Measurements from ENCODE around the gene MUC22. TPM values are rescaled to one million over a fixed set of nuclear protein-coding genes. Genes with fewer than 3 reads are reported as not detected.

Gene MUC22
- total RNA-seq, 1 experiment from 2014 or later, result not detected

- Mint-ChIP-seq H3K36me3 (no peaks in the 10 kb centered on the region), H3K9me3 (peaks cover 3% of the 10 kb centered on the region; the same call in 1 of the 2 replicates), H3K4me3 (no peak overlapping the region), H3K4me1 (peaks cover 33% of the 10 kb centered on the region), H3K27me3 (ENCODE audit: low read depth) (no peaks in the 10 kb centered on the region; the same call in none of the 2 replicates), H3K27ac (no peak overlapping the region)
- ChIA-PET CTCF (no interaction called here), POLR2A (no interaction called here)
- TF ChIP-seq ZNF138 (CRISPR knock-in tag; conservative IDR thresholded peaks at IDR 0.05) (no peak), ZNF396 (CRISPR knock-in tag; IDR thresholded peaks at IDR 0.05; ENCODE audit: borderline replicate concordance) (no peak), ZMAT4 (CRISPR knock-in tag; IDR thresholded peaks at IDR 0.05) (no peak), E2F1 (CRISPR knock-in tag; IDR thresholded peaks at IDR 0.05) (no peak), ATF1 (CRISPR knock-in tag; IDR thresholded peaks at IDR 0.05) (no peak), GABPB1 (CRISPR knock-in tag; IDR thresholded peaks at IDR 0.05) (no peak), MYBL2 (CRISPR knock-in tag; IDR thresholded peaks at IDR 0.05) (no peak), FOXP4 (CRISPR knock-in tag; IDR thresholded peaks at IDR 0.05) (no peak), ZNF512 (CRISPR knock-in tag; IDR thresholded peaks at IDR 0.05; ENCODE audit: borderline replicate concordance) (no peak), GRHL2 (CRISPR knock-in tag; IDR thresholded peaks at IDR 0.05; ENCODE audit: insufficient replicate concordance, severe bottlenecking) (no peak), ZNF232 (CRISPR knock-in tag; IDR thresholded peaks at IDR 0.05) (no peak), TEAD1 (CRISPR knock-in tag; IDR thresholded peaks at IDR 0.05) (no peak), ETV6 (CRISPR knock-in tag; IDR thresholded peaks at IDR 0.05) (no peak), FOXP1 (CRISPR knock-in tag; IDR thresholded peaks at IDR 0.05; ENCODE audit: borderline replicate concordance) (no peak), MAX (CRISPR knock-in tag; IDR thresholded peaks at IDR 0.05) (no peak), E2F4 (CRISPR knock-in tag; IDR thresholded peaks at IDR 0.05; ENCODE audit: borderline replicate concordance, low read depth) (no peak), NFYB (CRISPR knock-in tag; conservative IDR thresholded peaks at IDR 0.05; ENCODE audit: low read depth) (no peak), TCF7 (CRISPR knock-in tag; IDR thresholded peaks at IDR 0.05; ENCODE audit: low read depth) (no peak), TEAD4 (CRISPR knock-in tag; IDR thresholded peaks at IDR 0.05) (no peak)
- ATAC-seq (no peak), DNase-seq (ENCODE audit: low spot score) (no peak)
These were observed 30.6 kb upstream of the MUC22 start for GRCh38 chr6:30979690-30980089.
